ENCODE results near the gene CENPVL1. TPM values are rescaled to one million over a fixed set of nuclear protein-coding genes. Genes with fewer than 3 reads are reported as not detected.
A peak's percentile ranks its signal among the peaks of the same experiment; 100 is the strongest.
"Not testable (repeated sequence)": the region's sequence is repeated elsewhere in the genome, so short reads cannot be mapped to it uniquely, and the experiment has no call there.

CENPVL1 gene
- total RNA-seq = not detected
- not detected for polyA plus RNA-seq
- total RNA-seq = not detected

GRCh38 chrX:51710277-51711164 lies at the start of gene CENPVL1:
Gene CENPVL1, plus strand, starts transcription at chrX:51710512. Its CDS starts 0 bp downstream, at chrX:51710512.
- H3K27me3 ChIP-seq (ENCODE audit: control insufficient read depth in 2 of 2, insufficient read depth in 2 of 2, low read length in 2 of 2); H3K36me3 Mint-ChIP-seq; H3K4me3 Mint-ChIP-seq; CTCF ChIA-PET; POLR2A ChIA-PET; H3K9me3 ChIP-seq (ENCODE audit: control insufficient read depth in 2 of 3, low read length in 3 of 3); ATAC-seq; H3K27ac Mint-ChIP-seq; H3K4me1 ChIP-seq (ENCODE audit: control insufficient read depth in 2 of 2, insufficient read depth in 2 of 2, low read length in 2 of 2); H3K27me3 Mint-ChIP-seq; H3K27ac ChIP-seq (ENCODE audit: low read depth, low read length); H3K9me3 Mint-ChIP-seq; H3K4me3 ChIP-seq (ENCODE audit: low read length); H3K4me1 Mint-ChIP-seq; intact Hi-C loops (cut with micrococcal nuclease); H3K36me3 ChIP-seq (ENCODE audit: control insufficient read depth in 2 of 3, insufficient read depth in 3 of 3, low read length in 3 of 3); DNase-seq: not testable (repeated sequence)

DNA sequence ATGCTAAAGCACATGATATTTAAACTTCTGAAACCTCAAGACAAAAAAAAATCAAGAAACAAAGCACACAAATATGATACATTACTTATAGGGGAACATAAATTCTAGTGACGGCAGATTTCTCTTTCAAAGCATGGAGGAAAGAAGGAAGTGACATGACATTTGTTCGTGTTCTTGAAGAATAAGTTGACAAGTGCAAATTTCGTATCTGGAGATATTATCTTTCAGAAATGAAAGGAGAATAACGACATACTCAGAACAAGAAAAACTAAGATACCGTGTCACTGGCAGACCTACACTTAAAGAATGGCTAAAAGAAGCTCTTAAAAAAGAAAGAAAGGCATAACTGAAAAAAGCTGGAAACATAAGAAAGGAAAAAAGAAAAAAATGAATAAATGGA lies 44.3 kb upstream of the CENPVL1 start:
- ATAC-seq (no peak), DNase-seq (no peak)
- Mint-ChIP-seq H3K4me1 (peaks cover 0 to 10% (median 6%) of the 10 kb centered on the region in 7 donors), H3K4me3 (peak overlapping the region in 5 of 10 donors; percentile 20 to 71 (median 45)), H3K9me3 (no peaks in the 10 kb centered on the region), H3K27ac (peak overlapping the region in 1 of 9 donors; percentile 10), H3K36me3 (no peaks in the 10 kb centered on the region), H3K27me3 (peaks cover 0 to 8% (median 7%) of the 10 kb centered on the region in 5 donors)
- H3K4me3 ChIP-seq (ENCODE audit: low read length) = no peak overlapping the region
- ChIA-PET CTCF (no interaction called here), POLR2A (no interaction called here)
- intact Hi-C loops (cut with micrococcal nuclease) = no loop called here
- no peak overlapping the region for H3K27ac ChIP-seq (ENCODE audit: low read depth, low read length)
- no peaks in the 10 kb centered on the region for H3K27me3 ChIP-seq (ENCODE audit: control insufficient read depth in 2 of 2, insufficient read depth in 2 of 2, low read length in 2 of 2)
- no peaks in the 10 kb centered on the region for H3K36me3 ChIP-seq (ENCODE audit: control insufficient read depth in 2 of 3, insufficient read depth in 3 of 3, low read length in 3 of 3)
- no peaks in the 10 kb centered on the region for H3K9me3 ChIP-seq (ENCODE audit: control insufficient read depth in 2 of 3, low read length in 3 of 3)
- no peaks in the 10 kb centered on the region for H3K4me1 ChIP-seq (ENCODE audit: control insufficient read depth in 2 of 2, insufficient read depth in 2 of 2, low read length in 2 of 2)

DNA sequence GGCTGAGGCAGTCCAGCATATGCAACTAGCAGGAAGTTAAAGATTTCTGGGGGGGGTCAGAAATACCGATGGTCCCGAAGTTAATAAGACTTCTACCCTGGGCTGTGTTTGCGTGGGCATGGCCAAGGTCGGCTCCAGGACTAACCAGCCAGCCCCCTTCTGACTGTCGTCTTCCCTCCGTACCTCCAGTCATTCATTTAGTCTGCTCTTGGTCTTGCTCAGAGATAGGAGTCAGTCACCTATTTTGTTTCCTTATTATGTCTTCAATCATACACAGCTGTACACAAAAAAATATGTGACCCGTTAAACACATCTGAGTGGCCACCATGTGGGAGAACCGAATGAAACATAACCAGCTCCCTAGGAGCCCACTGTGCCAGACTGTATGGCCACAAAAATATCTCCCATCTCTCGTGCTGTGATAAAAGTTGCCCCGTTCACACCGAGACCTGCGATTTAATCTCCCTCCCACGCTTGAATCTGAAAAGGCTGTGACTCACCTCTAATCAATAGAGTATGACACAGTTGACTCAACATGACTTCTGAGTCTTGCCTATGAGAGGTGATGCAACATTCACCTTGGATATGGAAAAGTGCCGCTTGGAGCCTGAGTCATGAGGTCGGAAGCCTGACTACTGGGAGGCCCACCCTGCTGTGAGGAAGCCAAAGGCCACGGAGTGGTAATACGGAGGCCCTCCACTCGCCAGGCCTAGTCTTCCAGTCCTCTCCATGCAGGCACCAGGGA lies 30.5 kb upstream of the CENPVL1 start:
- H3K9me3 Mint-ChIP-seq; H3K4me1 Mint-ChIP-seq; ATAC-seq; H3K4me1 ChIP-seq (ENCODE audit: control insufficient read depth in 2 of 2, insufficient read depth in 2 of 2, low read length in 2 of 2); H3K27me3 Mint-ChIP-seq; H3K9me3 ChIP-seq (ENCODE audit: control insufficient read depth in 2 of 3, low read length in 3 of 3); H3K4me3 ChIP-seq (ENCODE audit: low read length); intact Hi-C loops (cut with micrococcal nuclease); POLR2A ChIA-PET; H3K4me3 Mint-ChIP-seq; H3K27ac Mint-ChIP-seq; CTCF ChIA-PET; H3K27ac ChIP-seq (ENCODE audit: low read depth, low read length); H3K36me3 ChIP-seq (ENCODE audit: control insufficient read depth in 2 of 3, insufficient read depth in 3 of 3, low read length in 3 of 3); DNase-seq; H3K27me3 ChIP-seq (ENCODE audit: control insufficient read depth in 2 of 2, insufficient read depth in 2 of 2, low read length in 2 of 2); H3K36me3 Mint-ChIP-seq: not testable (repeated sequence)

GRCh38 chrX:51681808-51682719 lies 28.2 kb upstream of the CENPVL1 start:
- H3K27me3 Mint-ChIP-seq; H3K36me3 Mint-ChIP-seq; H3K4me3 ChIP-seq (ENCODE audit: low read length); ATAC-seq; intact Hi-C loops (cut with micrococcal nuclease); H3K9me3 ChIP-seq (ENCODE audit: control insufficient read depth in 2 of 3, low read length in 3 of 3); H3K4me1 Mint-ChIP-seq; H3K27ac ChIP-seq (ENCODE audit: low read depth, low read length); H3K36me3 ChIP-seq (ENCODE audit: control insufficient read depth in 2 of 3, insufficient read depth in 3 of 3, low read length in 3 of 3); H3K4me3 Mint-ChIP-seq; CTCF ChIA-PET; H3K27ac Mint-ChIP-seq; DNase-seq; H3K9me3 Mint-ChIP-seq; POLR2A ChIA-PET; H3K4me1 ChIP-seq (ENCODE audit: control insufficient read depth in 2 of 2, insufficient read depth in 2 of 2, low read length in 2 of 2); H3K27me3 ChIP-seq (ENCODE audit: control insufficient read depth in 2 of 2, insufficient read depth in 2 of 2, low read length in 2 of 2): not testable (repeated sequence)

DNA sequence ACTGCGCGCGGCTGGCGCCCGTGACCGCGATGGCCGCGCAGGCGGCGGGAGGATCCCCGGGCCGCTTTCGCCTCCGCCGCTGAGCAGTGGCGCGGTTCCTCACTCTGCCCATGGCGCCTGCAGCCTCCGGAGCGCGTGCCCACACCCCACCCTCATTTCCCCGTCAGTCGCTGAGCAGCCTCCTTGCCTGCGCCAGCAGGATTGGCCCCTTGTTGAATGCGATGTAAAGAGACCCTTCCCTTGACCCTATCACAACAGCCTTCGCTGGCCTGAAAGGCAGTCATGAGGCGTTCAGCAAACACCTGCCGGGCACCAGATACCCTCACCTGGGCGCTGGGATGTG lies 27.6 kb upstream of the CENPVL1 start, which contains the start of gene CENPVL2:
TSS of gene CENPVL2 (minus strand) at position 112 of the 343 bp plus-strand sequence. CDS start at position 112, 0 bp downstream.
- H3K27me3 ChIP-seq (ENCODE audit: control insufficient read depth in 2 of 2, insufficient read depth in 2 of 2, low read length in 2 of 2); POLR2A ChIA-PET; H3K27ac ChIP-seq (ENCODE audit: low read depth, low read length); intact Hi-C loops (cut with micrococcal nuclease); ATAC-seq; H3K36me3 Mint-ChIP-seq; H3K27ac Mint-ChIP-seq; CTCF ChIA-PET; H3K9me3 ChIP-seq (ENCODE audit: control insufficient read depth in 2 of 3, low read length in 3 of 3); H3K4me3 ChIP-seq (ENCODE audit: low read length); H3K4me3 Mint-ChIP-seq; H3K9me3 Mint-ChIP-seq; H3K4me1 Mint-ChIP-seq; H3K4me1 ChIP-seq (ENCODE audit: control insufficient read depth in 2 of 2, insufficient read depth in 2 of 2, low read length in 2 of 2); H3K27me3 Mint-ChIP-seq; H3K36me3 ChIP-seq (ENCODE audit: control insufficient read depth in 2 of 3, insufficient read depth in 3 of 3, low read length in 3 of 3); DNase-seq: not testable (repeated sequence)

- intact Hi-C loops (cut with micrococcal nuclease) = no loop called here
- ATAC-seq (no peak), DNase-seq (no peak)
- no peak overlapping the region for H3K27ac Mint-ChIP-seq
- no peak overlapping the region for H3K27ac ChIP-seq (ENCODE audit: low read depth, low read length)
- no peaks in the 10 kb centered on the region for H3K36me3 ChIP-seq (ENCODE audit: control insufficient read depth in 2 of 3, insufficient read depth in 3 of 3, low read length in 3 of 3)
- H3K9me3 ChIP-seq (ENCODE audit: control insufficient read depth in 2 of 3, low read length in 3 of 3) = no peaks in the 10 kb centered on the region
- no peaks in the 10 kb centered on the region for H3K9me3 Mint-ChIP-seq
- no peaks in the 10 kb centered on the region for H3K4me1 ChIP-seq (ENCODE audit: control insufficient read depth in 2 of 2, insufficient read depth in 2 of 2, low read length in 2 of 2)
- H3K4me1 Mint-ChIP-seq = peaks cover 0 to 1% (median 0%) of the 10 kb centered on the region in 7 donors
- no peak overlapping the region for H3K4me3 Mint-ChIP-seq
- H3K36me3 Mint-ChIP-seq = no peaks in the 10 kb centered on the region
- ChIA-PET POLR2A (no interaction called here), CTCF (no interaction called here)
- no peak overlapping the region for H3K4me3 ChIP-seq (ENCODE audit: low read length)
- no peaks in the 10 kb centered on the region for H3K27me3 ChIP-seq (ENCODE audit: control insufficient read depth in 2 of 2, insufficient read depth in 2 of 2, low read length in 2 of 2)
- H3K27me3 Mint-ChIP-seq = peaks cover 0 to 15% (median 0%) of the 10 kb centered on the region in 5 donors
Observed at GRCh38 chrX:51694254-51694653, 16.1 kb upstream of the CENPVL1 start.

Measured in naive thymus-derived CD4-positive, alpha-beta T cell (primary cell).